ENCODE measurements around the gene OR6C1.

DNA sequence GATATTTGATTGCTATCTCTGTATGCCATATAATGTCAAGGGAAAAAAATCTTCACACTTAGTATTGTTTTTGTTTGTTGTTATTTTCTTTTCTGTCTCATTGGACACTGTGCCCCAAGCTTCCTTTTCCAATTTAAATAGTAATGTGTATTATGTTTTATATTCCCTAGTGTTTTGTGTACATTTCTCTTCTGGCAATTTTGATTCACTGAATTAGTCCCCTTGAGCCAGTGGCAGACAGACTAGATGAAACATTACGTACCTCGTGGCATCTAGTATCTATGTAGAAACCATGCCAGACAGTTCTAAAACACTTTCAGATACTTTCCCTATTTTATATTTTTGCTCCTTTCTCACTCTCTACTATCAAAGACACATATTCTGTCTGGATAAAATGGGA is at the start of gene OR6C1:
- TF ChIP-seq, protein P1, sequence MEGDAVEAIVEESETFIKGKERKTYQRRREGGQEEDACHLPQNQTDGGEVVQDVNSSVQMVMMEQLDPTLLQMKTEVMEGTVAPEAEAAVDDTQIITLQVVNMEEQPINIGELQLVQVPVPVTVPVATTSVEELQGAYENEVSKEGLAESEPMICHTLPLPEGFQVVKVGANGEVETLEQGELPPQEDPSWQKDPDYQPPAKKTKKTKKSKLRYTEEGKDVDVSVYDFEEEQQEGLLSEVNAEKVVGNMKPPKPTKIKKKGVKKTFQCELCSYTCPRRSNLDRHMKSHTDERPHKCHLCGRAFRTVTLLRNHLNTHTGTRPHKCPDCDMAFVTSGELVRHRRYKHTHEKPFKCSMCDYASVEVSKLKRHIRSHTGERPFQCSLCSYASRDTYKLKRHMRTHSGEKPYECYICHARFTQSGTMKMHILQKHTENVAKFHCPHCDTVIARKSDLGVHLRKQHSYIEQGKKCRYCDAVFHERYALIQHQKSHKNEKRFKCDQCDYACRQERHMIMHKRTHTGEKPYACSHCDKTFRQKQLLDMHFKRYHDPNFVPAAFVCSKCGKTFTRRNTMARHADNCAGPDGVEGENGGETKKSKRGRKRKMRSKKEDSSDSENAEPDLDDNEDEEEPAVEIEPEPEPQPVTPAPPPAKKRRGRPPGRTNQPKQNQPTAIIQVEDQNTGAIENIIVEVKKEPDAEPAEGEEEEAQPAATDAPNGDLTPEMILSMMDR (conservative IDR thresholded peaks at IDR 0.05; ENCODE audit: low read length), result no peak
- no peak for TF ChIP-seq EZH2phosphoT487 (IDR thresholded peaks at IDR 0.05; ENCODE audit: borderline replicate concordance)

All from Loucy (cell line).